Vagina (tissue), 2 donors: ENCODE results near the gene SMARCA5.
A peak's percentile ranks its signal among the peaks of the same experiment; 100 is the strongest.

Experiments
- POLR2A ChIP-seq, 2 donors: fragments of 450-650 bp; IDR thresholded peaks; one replicate each; pipeline ENCODE4 v1.6.1; 2017; ENCODE audit warnings: antibody characterized with exemption in 2 of 2, mild to moderate bottlenecking in 2 of 2, moderate library complexity in 2 of 2
- TF ChIP-seq, protein P1 (sequence below), 3 experiments: fragments of 450-650 bp in 2 of 3; fragments of 200-600 bp in 1 of 3; sonication (generic) in 1 of 3; IDR thresholded peaks; one replicate each; pipeline ENCODE4 v1.5.1; 2017 to 2019; ENCODE audit warnings: antibody characterized with exemption in 3 of 3, mild to moderate bottlenecking in 2 of 3, moderate library complexity in 2 of 3

DNA sequence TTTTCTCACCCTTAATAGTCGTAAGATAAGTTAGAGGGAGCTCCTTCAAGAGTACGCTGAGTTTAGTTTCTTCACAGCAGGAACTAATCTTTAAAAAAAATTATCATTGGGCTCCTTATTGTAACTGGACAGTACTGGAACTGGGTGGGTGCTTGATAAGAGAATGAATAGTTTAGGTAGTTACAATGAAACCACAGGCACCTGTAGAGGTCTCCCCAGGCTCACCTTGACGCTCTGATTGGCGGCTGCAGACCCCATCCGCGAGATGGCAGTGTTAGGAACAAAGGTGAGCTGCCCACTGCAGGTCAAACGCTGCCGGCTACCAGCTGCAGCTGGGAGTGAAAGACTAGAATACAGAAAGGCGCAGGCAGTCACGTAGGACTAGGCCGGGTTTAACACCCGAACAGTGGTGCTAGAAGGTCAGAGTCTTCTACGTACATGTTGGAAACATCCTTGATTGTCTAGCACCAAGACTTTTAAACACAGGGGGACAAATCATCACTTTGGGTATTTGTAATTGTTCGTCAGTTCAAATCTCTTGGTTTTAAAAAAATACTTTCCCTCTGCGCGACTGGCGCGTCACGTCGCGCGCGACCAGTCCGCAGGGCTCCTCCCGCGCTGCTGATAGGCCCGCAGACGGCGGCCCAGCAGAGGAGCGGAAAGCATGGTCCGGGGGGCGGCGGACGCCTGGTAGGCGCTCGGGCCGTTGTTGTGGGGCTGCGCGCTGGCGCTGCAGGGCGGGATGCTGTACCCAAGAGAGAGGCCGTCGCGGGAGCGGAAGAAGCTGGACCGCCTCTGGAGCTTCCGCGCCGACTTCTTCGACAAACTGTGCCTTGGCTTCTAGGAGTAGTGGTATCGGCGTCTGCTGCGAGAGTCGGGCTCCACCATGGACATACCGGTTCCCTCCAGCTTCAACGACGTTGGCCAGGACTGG lies 45.6 kb downstream of the SMARCA5 start:
- no peak for TF ChIP-seq POLR2A (IDR thresholded peaks at IDR 0.05)
- TF ChIP-seq, protein P1, sequence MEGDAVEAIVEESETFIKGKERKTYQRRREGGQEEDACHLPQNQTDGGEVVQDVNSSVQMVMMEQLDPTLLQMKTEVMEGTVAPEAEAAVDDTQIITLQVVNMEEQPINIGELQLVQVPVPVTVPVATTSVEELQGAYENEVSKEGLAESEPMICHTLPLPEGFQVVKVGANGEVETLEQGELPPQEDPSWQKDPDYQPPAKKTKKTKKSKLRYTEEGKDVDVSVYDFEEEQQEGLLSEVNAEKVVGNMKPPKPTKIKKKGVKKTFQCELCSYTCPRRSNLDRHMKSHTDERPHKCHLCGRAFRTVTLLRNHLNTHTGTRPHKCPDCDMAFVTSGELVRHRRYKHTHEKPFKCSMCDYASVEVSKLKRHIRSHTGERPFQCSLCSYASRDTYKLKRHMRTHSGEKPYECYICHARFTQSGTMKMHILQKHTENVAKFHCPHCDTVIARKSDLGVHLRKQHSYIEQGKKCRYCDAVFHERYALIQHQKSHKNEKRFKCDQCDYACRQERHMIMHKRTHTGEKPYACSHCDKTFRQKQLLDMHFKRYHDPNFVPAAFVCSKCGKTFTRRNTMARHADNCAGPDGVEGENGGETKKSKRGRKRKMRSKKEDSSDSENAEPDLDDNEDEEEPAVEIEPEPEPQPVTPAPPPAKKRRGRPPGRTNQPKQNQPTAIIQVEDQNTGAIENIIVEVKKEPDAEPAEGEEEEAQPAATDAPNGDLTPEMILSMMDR (IDR thresholded peaks at IDR 0.05), result peak in 2 of 3 experiments; percentile 7 to 46
